MM.1S (cell line): ENCODE data around the gene EXOC4.

ENCODE experiments used
- DNase-seq: peaks from one replicate; pipeline ENCODE4 v3.0.0-alpha.2; 2015
- H2AFZ ChIP-seq: fragments of 300-600 bp; sonication (generic); 2 replicates; pipeline ENCODE4 v1.6.0; 2016; ENCODE audit warnings: antibody characterized with exemption, low read length
- H3F3A ChIP-seq: fragments of 300-600 bp; sonication (generic); 2 replicates; pipeline ENCODE4 v1.6.1; 2016; ENCODE audit warnings: mild to moderate bottlenecking, antibody characterized with exemption, low read length, moderate library complexity, mixed read lengths; ENCODE audit not compliant: insufficient read depth
- H3K27ac ChIP-seq: fragments of 300-600 bp; sonication (generic); 2 replicates; pipeline ENCODE4 v1.5.1; 2016; ENCODE audit warnings: mild to moderate bottlenecking, low read length
- H3K27me3 ChIP-seq: fragments of 300-600 bp; sonication (generic); replicated peaks from 2 replicates; pipeline ENCODE4 v1.6.0; 2016; ENCODE audit warnings: low read length; ENCODE audit not compliant: insufficient read depth
- H3K36me3 ChIP-seq: fragments of 300-600 bp; sonication (generic); replicated peaks from 2 replicates; pipeline ENCODE4 v1.6.1; 2016; ENCODE audit warnings: mild to moderate bottlenecking, low read length, mixed read lengths; ENCODE audit not compliant: insufficient read depth
- H3K4me1 ChIP-seq: fragments of 300-600 bp; sonication (generic); 2 replicates; pipeline ENCODE4 v1.6.1; 2016; ENCODE audit warnings: low read length, mixed read lengths
- H3K4me2 ChIP-seq: fragments of 300-600 bp; sonication (generic); 2 replicates; pipeline ENCODE4 v1.6.0; 2016; ENCODE audit warnings: low read depth, low read length
- H3K4me3 ChIP-seq: fragments of 300-600 bp; sonication (generic); 2 replicates; pipeline ENCODE4 v1.5.1; 2016; ENCODE audit warnings: low read length, mixed read lengths
- H3K79me2 ChIP-seq: fragments of 300-600 bp; sonication (generic); 2 replicates; pipeline ENCODE4 v1.6.1; 2016; ENCODE audit warnings: mixed run types, low read length, mixed read lengths
- H3K9ac ChIP-seq: fragments of 300-600 bp; sonication (generic); 2 replicates; pipeline ENCODE4 v1.6.1; 2016; ENCODE audit warnings: low read length, mixed read lengths
- H3K9me2 ChIP-seq: fragments of 300-600 bp; sonication (generic); replicated peaks from 2 replicates; pipeline ENCODE4 v1.6.1; 2016; ENCODE audit warnings: mild to moderate bottlenecking, low read length, mixed read lengths; ENCODE audit not compliant: insufficient read depth
- H3K9me3 ChIP-seq: fragments of 300-600 bp; sonication (generic); replicated peaks from 2 replicates; pipeline ENCODE4 v1.6.1; 2016; ENCODE audit warnings: mild to moderate bottlenecking, low read length, mixed read lengths; ENCODE audit not compliant: insufficient read depth
- H4K20me1 ChIP-seq: fragments of 300-600 bp; sonication (generic); 2 replicates; pipeline ENCODE4 v1.6.1; 2016; ENCODE audit warnings: mild to moderate bottlenecking, low read length, moderate library complexity, mixed read lengths; ENCODE audit not compliant: insufficient read depth
- EZH2 ChIP-seq: fragments of 300-600 bp; sonication (generic); optimal IDR thresholded peaks from 2 replicates; pipeline ENCODE3; 2017; ENCODE audit warnings: low read depth, mild to moderate bottlenecking, antibody characterized with exemption, low read length, mixed read lengths
- EZH2phosphoT487 ChIP-seq: fragments of 300-600 bp; sonication (generic); IDR thresholded peaks from 2 replicates; pipeline ENCODE4 v1.6.1; 2018; ENCODE audit warnings: antibody characterized with exemption, low read length
- TF ChIP-seq, protein P1 (sequence below): fragments of 300-600 bp; sonication (generic); IDR thresholded peaks from 2 replicates; pipeline ENCODE4 v1.5.1; 2016; ENCODE audit warnings: antibody characterized with exemption, low read length, mixed read lengths

Gene EXOC4

GRCh38 chr7:133564484-133564883, 311.6 kb downstream of the EXOC4 start:
- DNase-seq: no peak
- no peak for TF ChIP-seq EZH2phosphoT487
- no peak for TF ChIP-seq EZH2
- TF ChIP-seq, protein P1, sequence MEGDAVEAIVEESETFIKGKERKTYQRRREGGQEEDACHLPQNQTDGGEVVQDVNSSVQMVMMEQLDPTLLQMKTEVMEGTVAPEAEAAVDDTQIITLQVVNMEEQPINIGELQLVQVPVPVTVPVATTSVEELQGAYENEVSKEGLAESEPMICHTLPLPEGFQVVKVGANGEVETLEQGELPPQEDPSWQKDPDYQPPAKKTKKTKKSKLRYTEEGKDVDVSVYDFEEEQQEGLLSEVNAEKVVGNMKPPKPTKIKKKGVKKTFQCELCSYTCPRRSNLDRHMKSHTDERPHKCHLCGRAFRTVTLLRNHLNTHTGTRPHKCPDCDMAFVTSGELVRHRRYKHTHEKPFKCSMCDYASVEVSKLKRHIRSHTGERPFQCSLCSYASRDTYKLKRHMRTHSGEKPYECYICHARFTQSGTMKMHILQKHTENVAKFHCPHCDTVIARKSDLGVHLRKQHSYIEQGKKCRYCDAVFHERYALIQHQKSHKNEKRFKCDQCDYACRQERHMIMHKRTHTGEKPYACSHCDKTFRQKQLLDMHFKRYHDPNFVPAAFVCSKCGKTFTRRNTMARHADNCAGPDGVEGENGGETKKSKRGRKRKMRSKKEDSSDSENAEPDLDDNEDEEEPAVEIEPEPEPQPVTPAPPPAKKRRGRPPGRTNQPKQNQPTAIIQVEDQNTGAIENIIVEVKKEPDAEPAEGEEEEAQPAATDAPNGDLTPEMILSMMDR: peak; percentile 18
- Histone ChIP-seq H3K9ac (no peak overlapping the region), H3K36me3 (no peaks in the 10 kb centered on the region), H3K9me2 (no peaks in the 10 kb centered on the region), H3K79me2 (no peaks in the 10 kb centered on the region), H3K4me1 (no peaks in the 10 kb centered on the region), H3K27me3 (no peaks in the 10 kb centered on the region), H4K20me1 (no peaks in the 10 kb centered on the region), H3F3A (no peaks in the 10 kb centered on the region), H2AFZ (no peak overlapping the region), H3K4me2 (no peak overlapping the region), H3K9me3 (no peaks in the 10 kb centered on the region), H3K27ac (no peak overlapping the region), H3K4me3 (no peak overlapping the region)

- no peaks in the 10 kb centered on the region for H3F3A ChIP-seq
- H3K9me3 ChIP-seq: no peaks in the 10 kb centered on the region
- H3K27ac ChIP-seq: no peak overlapping the region
- H3K9me2 ChIP-seq: no peaks in the 10 kb centered on the region
- H3K4me1 ChIP-seq: peaks cover 9% of the 10 kb centered on the region
- H2AFZ ChIP-seq: no peak overlapping the region
- TF ChIP-seq EZH2phosphoT487 (no peak), EZH2 (no peak)
- TF ChIP-seq, protein P1: no peak
- no peaks in the 10 kb centered on the region for H3K27me3 ChIP-seq
- no peaks in the 10 kb centered on the region for H3K79me2 ChIP-seq
- H3K9ac ChIP-seq: no peak overlapping the region
- H3K4me3 ChIP-seq: no peak overlapping the region
- no peaks in the 10 kb centered on the region for H3K36me3 ChIP-seq
- no peaks in the 10 kb centered on the region for H4K20me1 ChIP-seq
- H3K4me2 ChIP-seq: no peak overlapping the region
- DNase-seq: no peak
Measured at GRCh38 chr7:133568544-133568943, 315.7 kb downstream of the EXOC4 start.

DNA sequence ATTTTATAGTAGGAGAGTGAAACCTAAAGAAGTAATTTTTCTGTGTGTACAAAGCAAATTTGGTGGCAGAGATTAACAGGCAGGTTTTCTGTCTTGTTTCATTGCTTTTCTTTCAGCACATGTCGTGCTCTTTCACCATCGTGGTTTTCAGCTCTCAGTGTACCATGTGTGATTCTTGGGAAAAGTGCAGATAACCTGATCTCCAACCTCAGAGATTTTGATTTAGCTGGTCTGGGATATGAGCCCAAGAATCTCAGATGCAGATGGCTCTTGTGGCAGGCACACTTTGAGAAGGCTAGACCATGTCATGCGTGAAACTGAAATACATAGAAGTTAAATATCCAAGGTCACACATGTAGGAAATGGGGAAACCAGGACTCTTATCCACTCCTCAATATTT, 317.4 kb downstream of the EXOC4 start:
- H3K9me2 ChIP-seq: no peaks in the 10 kb centered on the region
- no peak overlapping the region for H3K27ac ChIP-seq
- peaks cover 9% of the 10 kb centered on the region for H3K4me1 ChIP-seq
- H4K20me1 ChIP-seq: no peaks in the 10 kb centered on the region
- no peak overlapping the region for H3K9ac ChIP-seq
- no peaks in the 10 kb centered on the region for H3F3A ChIP-seq
- H3K27me3 ChIP-seq: no peaks in the 10 kb centered on the region
- H3K36me3 ChIP-seq: no peaks in the 10 kb centered on the region
- H3K79me2 ChIP-seq: no peaks in the 10 kb centered on the region
- no peak for DNase-seq
- no peak overlapping the region for H3K4me3 ChIP-seq
- TF ChIP-seq EZH2phosphoT487: no peak
- TF ChIP-seq EZH2: no peak
- TF ChIP-seq, protein P1: no peak
- H3K4me2 ChIP-seq: no peak overlapping the region
- H3K9me3 ChIP-seq: no peaks in the 10 kb centered on the region
- H2AFZ ChIP-seq: no peak overlapping the region
